T47D (cell line): ENCODE results near the gene MMP20.
"Not testable (repeated sequence)": the region's sequence is repeated elsewhere in the genome, so short reads cannot be mapped to it uniquely, and the experiment has no call there.

ENCODE experiments used
- DNase-seq, 2 experiments: peaks; one replicate each; pipeline versions ENCODE4 v3.0.0 to v3.0.0-alpha.2; 2011 to 2012; ENCODE audit warnings: low read depth in 1 of 2, low spot score in 1 of 2
- JUND ChIP-seq: IDR thresholded peaks from 2 replicates; pipeline ENCODE4 v1.6.1; 2012; ENCODE audit warnings: low read depth
- in situ Hi-C: cut with HindIII; loops from 2 replicates; pipeline ENCODE4 v1.10.0; 2016; ENCODE audit warnings: low sequenced_read_pairs, low pct_unique_long_range_greater_than_20kb

MMP20 gene

DNA sequence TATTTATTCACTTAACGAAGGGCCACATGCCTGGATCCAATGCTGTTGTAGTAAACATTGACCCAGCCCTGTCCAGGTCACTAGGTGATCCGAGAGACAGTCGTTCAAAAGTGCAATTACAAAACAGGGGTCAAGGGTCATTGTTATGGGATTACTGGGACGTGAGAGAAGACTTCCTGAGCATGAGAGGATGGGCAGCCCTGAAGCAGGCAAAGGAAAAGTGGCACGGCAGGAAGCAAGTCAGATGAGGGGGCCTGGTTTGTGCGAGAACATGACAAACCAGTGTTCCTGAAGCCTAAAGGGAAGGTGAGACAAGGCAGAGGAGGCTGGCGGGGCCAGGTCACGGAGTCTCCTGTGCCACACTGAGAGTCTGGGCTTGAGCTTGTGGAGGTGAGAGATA, 15.8 kb upstream of the MMP20 start:
- in situ Hi-C loops, result no loop called here
- no peak for DNase-seq
- TF ChIP-seq JUND, result no peak

DNA sequence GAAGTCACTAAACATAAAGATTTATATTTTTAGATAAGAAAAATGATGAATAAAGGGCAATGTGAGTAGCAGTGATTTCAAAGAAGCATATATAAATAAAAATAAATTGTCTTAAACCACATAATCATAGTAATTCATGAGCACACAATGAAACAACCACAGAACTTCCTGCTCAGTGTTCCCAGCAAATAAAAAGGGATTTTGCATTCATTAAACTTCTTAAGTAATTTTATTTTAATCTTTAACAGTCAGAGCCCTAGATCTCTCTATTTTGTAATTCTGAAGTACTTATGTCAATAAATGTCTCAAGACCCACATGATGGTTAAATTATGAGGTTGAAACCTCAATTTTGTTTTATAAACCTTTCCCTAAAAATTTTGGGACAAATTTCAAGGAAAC, 14.5 kb upstream of the MMP20 start:
- no peak for DNase-seq
- TF ChIP-seq JUND, result no peak
- in situ Hi-C loops, result no loop called here

DNA sequence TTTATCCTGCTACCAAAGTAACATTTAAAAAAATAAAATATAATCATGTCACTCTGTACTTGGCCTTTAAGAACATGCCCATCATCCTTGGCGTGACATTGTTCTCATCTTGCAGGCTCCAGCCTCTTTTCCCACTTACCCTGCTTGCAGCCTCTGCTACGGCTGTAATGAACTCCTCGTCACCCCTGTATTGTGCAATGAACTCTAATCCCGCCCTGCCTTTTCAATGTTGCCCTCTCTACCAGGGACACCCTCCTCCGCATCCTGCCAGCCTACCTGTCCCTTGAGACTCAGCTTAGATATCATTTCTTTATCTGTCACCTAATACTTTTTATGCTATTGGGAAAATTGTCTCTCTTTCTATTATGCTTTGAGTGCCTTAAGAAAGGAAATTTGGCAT, 12.6 kb upstream of the MMP20 start:
- no peak for TF ChIP-seq JUND
- in situ Hi-C loops, result no loop called here
- DNase-seq, result peak in 1 of 2 experiments; percentile 89

DNA sequence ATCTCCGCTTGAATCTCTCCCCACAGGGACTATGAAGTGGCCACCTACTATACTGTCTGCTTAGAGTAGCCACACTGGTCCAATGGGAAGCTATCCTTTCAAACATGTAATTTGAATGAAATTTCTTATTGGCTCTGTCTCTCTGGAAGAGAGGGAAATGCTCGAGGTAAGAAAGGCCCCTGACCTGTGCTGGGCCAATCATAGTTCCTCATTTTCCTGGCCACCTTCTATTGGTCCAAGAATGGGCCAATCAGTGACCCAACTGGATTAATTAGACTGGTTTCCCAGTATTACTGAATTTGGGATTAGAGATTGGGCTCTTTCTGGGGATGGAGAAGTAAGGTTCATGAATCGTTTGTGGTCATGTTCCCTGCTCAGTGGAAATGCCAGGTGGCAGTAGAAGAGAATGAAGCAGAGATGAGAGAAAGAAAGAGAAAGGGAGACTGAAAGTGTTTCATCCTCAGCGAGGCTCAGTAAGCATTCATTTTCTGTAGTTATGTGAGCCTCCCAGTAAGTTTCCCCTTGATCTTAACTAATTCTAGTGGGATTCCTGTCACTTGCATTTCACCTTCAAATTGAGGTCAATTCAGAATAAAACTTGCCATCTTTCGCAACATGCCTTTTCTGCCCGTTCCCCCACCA, 8.4 kb upstream of the MMP20 start:
- peak in 1 of 2 experiments; percentile 31 for DNase-seq
- in situ Hi-C loops, result no loop called here
- no peak for TF ChIP-seq JUND

DNA sequence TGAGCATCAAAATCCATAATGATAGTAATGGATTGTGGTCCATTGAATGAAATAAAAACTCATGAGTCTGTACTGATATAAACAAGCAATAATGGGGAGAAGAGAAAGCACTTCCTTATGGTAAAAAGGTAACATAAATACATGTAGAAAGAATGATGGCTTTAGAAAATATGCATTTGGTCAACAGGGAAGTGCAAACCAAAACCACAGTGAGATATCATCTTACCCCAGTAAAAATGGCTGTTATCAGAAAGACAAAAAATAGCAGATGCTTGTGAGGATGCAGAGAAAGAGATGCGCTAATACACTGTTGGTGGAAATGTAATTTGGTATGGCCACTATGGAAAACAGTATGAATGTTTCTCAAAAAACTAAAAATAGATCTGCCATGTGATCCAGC, 6.9 kb upstream of the MMP20 start:
- in situ Hi-C loops, result no loop called here
- no peak for TF ChIP-seq JUND
- DNase-seq, result no peak

DNA sequence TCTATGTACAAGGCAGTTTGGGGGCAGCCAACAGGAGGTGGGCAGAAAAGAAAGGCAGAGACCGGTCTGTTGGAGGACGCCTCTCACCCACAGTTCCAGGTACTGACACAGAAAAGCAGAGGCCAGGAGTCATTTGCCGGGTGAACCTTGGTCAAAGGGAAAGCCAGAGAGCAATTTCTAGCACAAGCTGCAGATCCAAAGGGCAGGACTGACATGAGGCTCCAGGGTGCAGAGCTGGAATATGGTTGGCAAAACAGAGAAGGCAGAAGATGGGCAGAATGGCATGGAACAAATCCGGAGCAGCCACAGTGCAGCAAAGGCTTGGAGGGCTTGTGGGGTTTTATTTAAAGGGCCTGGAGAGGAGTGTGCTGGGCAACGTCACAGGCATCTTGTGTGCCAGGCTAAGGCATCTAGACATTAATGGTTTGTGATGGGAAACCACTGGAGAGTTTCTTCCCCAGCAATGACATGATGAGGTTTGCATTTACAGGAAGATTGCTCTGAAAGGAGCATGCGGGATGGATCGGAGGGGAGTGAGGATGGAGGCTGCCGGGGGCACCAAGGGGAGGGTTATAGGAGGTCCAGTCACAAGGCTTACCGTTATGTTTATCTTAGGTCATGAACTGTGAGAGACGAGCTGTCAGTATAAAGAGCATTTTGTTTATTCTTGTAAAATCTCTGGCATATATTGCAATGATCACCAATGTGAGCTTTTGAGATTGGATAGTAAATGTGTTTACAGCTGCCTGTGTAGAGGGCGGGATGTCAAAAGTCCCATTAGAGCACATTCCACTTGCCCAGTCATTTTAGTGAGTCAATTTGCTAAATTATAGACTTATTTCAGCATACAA, 5.7 kb upstream of the MMP20 start:
- in situ Hi-C loops, result no loop called here
- no peak for DNase-seq
- TF ChIP-seq JUND, result no peak

DNA sequence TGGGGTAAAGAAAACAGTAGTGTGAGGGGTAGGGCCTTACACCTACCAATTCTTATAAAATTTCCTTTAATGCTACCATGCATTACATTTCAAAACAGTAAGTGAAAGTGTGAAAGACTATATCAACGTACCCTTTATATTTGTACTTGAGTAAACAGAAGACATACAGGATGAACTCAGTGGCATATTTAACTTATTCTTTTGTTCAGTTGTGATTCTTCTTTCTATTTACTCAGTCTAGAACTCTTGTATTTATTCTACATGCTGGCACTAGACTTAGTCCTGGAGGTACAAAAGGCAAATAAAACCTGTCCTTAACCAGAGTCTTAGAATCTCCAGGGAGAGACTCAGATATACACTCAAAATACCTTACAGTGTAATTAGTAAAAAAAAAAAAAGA, 4.8 kb upstream of the MMP20 start:
- in situ Hi-C loops, result not testable (repeated sequence)
- DNase-seq, result peak in 1 of 2 experiments; percentile 45

DNA sequence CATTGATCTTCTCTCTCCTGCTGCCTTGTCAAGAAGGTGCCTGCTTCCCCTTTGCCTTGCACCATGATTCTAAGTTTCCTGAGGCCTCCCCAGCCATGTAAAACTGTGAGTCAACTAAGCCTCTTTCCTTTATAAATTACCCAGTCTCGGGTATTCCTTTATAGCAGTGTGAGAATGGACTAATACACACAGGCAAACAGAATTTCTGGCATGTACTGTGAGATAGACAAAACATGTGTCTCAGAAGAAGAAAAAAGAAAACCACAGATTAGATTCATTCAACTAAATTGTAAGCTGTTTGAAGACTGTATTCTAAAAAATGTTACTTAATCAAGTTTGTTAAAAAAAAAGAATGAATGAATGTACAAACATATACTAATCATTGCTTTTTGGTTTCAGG, 1.5 kb upstream of the MMP20 start:
- no peak for TF ChIP-seq JUND
- DNase-seq, result no peak
- in situ Hi-C loops, result no loop called here

DNA sequence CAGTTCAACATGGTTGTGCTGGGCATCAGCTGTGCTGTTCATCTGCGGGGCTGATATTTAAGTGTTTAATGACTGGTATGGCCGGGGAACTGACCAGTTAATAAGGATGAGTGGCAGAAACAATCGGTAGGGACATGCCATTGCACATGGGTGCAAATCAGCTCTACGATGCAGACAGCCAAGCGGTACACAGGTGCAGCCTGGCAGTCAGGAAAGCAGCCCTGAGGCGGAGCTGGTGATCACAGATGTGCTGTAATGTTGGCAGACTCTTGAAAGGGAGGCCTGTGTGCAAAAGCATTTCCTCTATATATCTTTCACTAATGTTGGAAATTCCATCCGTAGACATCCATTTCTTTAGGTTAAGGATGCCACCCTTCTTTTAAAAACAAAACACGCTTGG, 1.1 kb downstream of the MMP20 start:
- in situ Hi-C loops, result no loop called here
- DNase-seq, result no peak
- TF ChIP-seq JUND, result no peak

DNA sequence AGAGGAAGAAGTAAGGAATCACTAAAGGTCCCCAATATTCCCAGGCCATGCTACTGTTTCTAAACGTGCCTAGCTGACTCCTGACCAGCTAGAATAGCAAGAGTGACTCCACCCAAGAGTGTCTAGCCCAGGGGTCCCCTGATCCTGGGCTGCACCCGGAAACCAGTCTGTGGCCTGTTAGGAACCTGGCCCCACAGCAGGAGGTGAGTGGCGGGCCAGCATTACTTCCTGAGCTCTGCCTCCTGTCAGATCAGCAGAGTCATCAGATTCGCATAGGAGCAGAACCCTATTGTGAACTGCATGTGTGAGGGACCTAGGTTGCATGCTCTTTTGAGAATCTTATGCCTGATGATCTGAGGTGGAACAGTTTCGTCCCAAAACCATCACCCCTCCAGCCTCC, 2.0 kb downstream of the MMP20 start:
- in situ Hi-C loops, result no loop called here
- TF ChIP-seq JUND, result no peak
- DNase-seq, result no peak

DNA sequence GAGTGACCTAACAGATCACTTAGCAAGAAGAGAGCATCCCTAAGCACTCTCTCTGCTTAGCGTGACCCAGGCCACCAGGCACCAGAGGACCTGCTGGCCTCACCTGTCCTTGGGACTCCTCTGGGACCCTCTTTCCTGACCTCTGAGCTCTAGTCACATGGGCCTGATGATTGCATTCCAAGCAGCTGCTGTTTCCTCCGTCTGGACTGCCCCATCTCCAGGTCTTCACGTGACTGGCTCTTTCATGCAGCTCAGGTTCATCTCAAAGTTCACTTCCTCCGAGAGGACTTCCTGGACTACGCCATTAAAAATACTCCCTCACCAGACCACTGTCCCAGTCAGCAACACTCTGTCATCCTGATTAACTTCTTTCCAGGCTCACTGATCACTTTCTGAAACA, 2.9 kb downstream of the MMP20 start:
- TF ChIP-seq JUND, result no peak
- DNase-seq, result no peak
- in situ Hi-C loops, result no loop called here

DNA sequence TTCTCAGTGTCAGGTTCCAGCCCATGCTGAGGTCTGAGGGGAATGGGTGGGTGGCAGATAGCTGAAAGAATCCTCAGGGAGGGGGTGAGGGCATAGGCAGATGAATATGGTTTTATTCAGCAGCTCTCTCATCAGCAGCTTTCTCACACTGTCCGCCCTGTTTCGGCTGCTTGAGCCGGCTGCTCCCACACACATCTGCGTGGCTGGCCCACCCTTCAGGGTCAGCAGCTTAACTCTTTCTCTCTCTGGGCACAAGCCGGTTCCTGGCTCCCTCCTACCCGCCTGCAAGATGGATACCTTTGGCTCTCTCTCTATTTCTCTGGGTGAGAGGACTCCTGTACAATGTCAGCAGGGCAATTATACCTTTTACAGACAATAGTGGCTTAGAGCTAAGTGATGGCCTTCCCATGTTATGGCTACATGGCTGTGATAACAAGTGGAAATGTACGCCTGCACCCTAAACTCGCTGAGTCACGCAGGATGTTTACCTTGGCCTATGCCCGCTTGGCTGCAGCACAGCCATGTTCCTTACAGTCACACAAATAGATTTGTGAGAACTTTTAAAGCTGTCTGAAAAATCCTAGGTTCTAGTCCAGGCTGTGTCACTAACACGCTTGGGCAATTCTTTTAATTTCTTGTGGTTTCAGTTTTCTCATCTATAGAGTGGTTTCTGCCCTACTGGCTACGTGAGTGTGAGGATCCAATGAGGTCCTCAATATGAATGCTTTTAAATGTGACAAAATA, 4.1 kb downstream of the MMP20 start:
- in situ Hi-C loops, result no loop called here
- TF ChIP-seq JUND, result no peak
- DNase-seq, result no peak

DNA sequence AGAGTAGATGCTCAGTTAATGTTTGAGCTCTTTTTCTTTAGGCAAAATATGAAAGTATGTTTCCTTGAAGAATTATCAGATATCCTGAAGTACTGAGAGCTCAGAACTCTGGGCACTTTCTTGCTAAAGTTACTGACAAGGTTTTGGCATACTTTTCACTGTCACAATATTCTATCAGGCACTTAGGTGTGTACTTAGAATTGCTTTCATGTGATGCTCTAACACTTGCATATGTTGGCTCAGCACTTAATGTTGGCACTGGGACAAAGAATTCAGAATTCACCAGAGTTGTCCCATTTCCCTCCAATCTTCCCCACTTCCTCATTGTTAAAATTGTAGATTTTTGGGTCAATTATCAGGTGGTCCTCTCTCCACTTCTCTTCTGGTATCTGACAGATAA, 5.0 kb downstream of the MMP20 start:
- no peak for DNase-seq
- no peak for TF ChIP-seq JUND
- in situ Hi-C loops, result no loop called here
